ENCODE measurements around the gene EPB41L4B.

Gene EPB41L4B

DNA sequence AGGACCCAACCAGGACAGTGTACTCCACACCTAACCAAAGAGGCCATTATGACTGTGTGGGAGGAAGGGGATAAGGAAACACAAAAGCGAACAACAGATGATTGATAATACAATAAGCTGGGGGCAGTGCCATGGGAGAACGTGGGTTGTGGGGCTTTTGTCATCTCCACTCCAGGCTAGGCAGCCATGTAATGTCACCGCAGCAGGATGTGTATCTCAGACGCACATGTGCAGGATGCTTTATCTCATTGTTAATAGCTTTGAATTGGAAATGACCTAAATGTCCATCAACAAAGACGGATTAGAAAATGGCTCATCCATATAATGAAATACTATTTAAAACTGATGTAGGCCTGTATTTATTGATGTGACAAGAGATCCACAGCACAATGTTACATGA is 51.0 kb downstream of the EPB41L4B start:
- no peak for DNase-seq (ENCODE audit: low read depth)

DNA sequence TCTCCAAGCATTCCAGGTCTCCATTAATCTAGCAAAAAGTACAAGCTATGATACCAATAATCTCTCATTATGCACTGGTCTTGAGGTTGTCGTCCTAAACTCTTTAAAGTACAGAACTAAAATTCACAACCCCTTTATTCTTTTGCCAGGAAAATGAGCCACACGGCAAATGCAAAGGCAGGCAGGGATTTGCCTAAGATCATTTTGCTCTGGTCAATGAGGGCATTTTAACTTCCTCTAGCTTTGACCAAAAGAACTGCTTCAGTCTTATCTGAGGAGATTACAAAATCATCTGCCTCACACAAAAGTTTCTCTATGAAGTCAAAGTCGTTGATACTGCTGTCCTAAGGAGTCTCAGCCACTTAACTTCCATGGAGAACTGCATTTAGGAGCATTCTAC is 51.8 kb downstream of the EPB41L4B start:
- no peak for DNase-seq (ENCODE audit: low read depth)

DNA sequence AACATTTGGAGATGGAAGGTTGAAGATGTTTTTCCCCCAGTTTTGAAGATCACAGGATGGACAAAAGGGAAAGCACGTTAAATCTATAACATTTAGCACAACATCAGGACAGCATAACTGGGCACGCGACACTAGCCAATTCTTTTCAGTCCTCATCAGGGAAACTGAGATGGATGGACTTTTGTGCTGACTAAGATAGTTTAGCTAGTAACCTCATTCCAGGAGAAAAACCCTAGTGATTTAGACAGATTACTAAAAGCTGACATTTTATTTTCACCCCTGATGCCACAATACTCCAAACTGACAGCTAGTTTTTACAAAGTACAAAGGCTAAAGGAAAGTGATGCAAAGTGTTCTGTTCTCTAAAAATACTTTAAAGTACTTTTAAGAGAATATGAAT is 53.3 kb downstream of the EPB41L4B start:
- DNase-seq (ENCODE audit: low read depth) = no peak

- DNase-seq (ENCODE audit: low read depth) = no peak
Measured at GRCh38 chr9:109264877-109265587, 55.8 kb downstream of the EPB41L4B start.

- no peak for DNase-seq (ENCODE audit: low read depth)
Measured at GRCh38 chr9:109263358-109263757, 57.5 kb downstream of the EPB41L4B start.

DNA sequence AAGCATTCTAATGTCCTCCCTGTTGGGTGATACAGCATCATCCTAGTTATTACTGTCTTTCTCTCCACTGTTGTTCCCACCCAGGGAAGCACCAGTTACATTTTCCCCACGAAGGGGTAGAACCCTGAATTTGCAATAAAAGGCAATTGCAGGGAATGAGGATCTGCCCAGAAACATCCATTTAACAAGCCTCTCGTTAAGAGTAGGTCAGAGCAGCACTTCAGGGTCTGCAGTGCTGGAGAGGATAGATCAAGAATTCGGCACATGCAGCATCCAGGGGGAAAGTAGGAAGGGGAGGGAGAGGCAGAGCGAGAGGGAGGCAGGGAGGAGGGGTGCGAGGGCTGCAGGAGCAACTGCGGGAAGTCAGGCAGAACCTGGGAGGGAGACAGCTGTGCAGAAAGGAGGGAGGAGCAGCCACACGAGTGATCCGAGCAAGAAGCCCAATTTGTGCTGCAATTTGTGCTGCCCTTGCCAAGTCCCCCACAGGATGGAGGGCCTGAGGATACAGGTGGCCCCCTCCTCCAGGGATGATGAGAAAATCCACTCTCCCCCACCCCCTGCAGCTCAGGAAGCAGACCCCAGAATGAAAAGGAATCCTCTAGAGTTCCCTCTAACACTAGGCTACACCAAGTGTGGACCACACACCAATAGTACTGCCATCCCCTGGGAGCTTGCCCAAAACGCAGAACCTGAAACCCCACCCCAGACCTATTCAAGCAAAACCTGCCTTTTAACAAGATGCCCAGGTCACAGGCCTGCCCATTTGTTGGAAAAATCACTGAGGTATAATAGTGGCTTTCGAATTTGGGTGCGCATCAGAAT is 62.2 kb downstream of the EPB41L4B start:
- no peak for DNase-seq (ENCODE audit: low read depth)

DNA sequence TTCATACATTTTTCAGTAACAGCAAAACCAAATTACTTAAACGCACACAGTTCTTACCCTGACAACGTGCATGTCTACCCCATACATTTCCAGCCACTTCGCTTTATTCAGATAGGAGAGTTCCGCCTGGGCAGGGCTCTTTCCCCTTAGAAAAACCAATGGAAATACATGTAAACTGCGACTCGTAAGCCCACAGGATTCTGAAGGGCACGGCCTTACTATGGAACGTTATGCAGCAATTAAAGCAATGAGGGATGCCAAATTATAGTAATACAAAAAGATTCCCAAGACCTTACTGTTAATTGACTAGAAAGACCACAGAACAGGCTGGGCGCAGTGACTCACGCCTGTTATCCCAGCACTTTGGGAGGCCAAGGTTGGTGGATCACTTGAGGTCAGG is 64.5 kb downstream of the EPB41L4B start:
- no peak for DNase-seq (ENCODE audit: low read depth)

DNA sequence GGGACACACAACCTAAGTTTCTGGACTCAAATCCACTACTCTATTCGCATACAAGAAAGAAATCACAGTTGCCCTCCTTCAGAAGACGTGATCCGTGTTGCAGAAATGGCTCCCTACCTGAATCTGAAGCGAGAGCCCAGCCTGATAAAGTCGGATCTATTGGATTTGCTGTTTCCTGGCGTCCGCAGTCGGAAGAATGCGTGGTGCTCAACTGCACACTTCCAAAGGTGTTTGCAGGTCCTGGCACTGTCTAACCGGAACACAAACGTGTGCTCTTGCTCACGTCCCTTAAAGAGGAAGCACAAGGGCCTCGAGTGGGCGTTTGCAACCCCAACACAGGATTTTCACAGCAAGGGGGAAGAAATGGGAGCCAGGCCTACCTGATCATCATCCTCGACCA is 65.5 kb downstream of the EPB41L4B start:
- no peak for DNase-seq (ENCODE audit: low read depth)

GRCh38 chr9:109254317-109254716 is 66.5 kb downstream of the EPB41L4B start:
- peak; percentile 43 for DNase-seq (ENCODE audit: low read depth)

DNA sequence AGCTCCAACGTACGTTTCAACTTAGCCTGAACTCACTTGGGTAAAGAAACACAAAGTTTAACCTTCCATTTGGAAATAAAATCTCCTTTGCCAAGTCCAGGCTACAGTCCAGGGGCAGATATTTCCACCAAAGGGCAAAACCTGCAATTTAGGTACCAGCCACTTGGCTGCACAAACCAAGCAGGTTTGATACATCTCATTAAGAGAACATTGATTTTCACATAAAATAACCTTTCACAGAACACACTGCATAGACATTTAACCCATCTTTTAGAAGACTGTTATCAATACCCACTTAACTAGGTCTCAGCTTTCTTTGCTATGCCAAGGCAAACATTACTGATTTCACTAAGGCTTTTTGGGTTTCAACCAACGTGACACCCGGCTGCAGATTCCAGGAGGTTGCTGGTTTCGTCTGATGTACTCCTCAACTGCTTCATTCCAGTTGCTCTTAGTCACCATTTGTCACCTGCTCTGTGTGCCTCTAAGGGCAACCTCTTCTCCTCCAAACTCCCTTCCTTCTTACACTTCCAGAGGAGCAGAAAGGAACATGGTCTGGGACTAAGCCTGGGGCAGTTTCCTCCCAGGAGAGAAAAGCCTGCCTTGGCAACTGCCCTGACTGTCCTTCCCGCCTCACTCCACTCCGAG is 67.1 kb downstream of the EPB41L4B start:
- DNase-seq (ENCODE audit: low read depth) = peak; percentile 51

DNA sequence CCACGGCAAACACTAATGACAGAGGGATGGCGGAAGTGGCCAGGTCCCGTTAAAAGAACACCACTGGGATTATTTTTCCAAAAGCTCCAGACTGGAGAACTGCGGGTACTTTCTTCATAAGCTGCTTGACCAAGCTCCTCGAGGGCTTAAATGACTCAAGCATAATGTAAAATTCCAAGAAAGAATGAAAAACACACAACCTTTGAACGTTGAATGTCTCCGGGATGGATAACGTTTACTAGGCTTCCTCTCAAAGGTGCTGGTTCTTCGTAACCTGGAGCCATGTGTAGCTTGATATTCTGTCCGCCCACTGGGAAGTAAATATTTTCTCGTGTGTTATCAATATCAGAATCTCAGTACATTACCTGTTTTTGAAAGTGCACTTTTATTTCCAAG is 67.6 kb downstream of the EPB41L4B start:
- DNase-seq (ENCODE audit: low read depth) = no peak

GRCh38 chr9:109252291-109252690 is 68.6 kb downstream of the EPB41L4B start:
- no peak for DNase-seq (ENCODE audit: low read depth)

GRCh38 chr9:109251776-109252106 is 69.1 kb downstream of the EPB41L4B start:
- no peak for DNase-seq (ENCODE audit: low read depth)

DNA sequence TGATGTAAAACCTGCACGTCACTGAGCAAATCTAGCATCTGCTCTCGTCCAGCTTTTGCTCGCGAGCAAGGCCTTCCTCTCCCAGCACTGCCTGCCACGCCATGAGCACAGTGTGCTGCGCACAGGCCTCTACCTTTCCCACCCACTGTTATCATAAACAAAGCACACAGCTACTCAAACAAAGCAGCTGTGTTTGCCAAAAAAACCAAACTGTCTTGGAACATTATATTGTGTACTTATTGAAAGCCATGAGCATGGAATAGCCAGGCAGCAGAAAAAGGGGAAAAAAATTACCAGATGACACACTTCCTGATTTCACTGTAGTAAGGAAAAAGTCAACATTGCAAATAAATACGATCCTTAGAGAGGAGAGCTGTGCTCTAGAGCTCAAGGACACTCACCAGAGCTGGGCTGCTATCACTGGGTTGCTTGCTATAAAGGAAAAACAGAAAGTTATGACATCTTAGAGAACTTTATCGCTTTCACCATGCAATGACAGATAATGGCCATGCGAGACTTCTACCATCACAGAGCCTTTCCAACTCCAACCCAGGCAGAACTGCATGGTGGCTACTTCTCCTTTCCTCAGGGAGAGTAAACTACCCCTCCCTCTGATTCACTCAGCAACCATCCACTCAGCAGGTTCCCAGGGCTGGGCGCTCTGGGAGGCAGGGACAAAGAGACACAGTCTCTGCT is 69.6 kb downstream of the EPB41L4B start:
- no peak for DNase-seq (ENCODE audit: low read depth)

DNA sequence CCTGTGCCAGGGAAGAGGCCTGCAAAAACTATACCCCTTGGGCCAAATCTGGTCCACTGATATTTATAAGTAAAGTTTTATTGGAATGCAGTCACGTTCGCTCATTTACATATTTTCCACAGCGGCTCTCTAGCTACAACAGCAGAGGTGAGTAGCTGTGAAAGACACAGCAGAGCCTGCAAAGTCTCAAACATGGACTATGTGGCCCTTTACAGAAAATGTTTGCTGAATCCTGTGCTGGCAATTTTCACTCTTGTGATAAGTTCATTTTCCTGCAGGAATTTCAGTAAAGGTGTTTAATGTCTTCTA is 70.1 kb downstream of the EPB41L4B start:
- DNase-seq (ENCODE audit: low read depth) = no peak

GRCh38 chr9:109250311-109250741 is 70.5 kb downstream of the EPB41L4B start:
- no peak for DNase-seq (ENCODE audit: low read depth)

- no peak for DNase-seq (ENCODE audit: low read depth)
Measured at GRCh38 chr9:109249615-109250014, 71.2 kb downstream of the EPB41L4B start.

- no peak for DNase-seq (ENCODE audit: low read depth)
Measured at GRCh38 chr9:109248133-109248581, 72.7 kb downstream of the EPB41L4B start.

GRCh38 chr9:109247228-109247627 is 73.6 kb downstream of the EPB41L4B start:
- DNase-seq (ENCODE audit: low read depth) = no peak

DNA sequence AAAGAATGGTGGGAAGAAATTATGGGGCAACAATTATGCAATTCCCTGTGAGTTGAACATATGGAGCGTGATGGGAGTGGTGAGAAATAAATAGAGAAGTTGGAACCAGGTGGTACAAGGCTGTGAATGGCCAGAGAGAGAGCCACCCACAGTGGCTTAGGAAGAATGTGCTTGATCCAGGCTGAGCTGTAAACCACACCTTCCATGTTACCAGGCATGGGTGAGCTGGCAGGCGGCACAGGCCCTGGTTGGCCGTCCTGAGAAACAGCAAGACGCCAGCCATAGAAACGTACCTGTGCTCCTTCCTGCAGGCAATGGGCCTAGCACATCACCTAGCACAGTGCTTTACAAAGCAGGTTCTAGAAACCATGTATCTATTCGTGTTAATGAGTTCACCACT is 74.3 kb downstream of the EPB41L4B start:
- no peak for DNase-seq (ENCODE audit: low read depth)

DNA sequence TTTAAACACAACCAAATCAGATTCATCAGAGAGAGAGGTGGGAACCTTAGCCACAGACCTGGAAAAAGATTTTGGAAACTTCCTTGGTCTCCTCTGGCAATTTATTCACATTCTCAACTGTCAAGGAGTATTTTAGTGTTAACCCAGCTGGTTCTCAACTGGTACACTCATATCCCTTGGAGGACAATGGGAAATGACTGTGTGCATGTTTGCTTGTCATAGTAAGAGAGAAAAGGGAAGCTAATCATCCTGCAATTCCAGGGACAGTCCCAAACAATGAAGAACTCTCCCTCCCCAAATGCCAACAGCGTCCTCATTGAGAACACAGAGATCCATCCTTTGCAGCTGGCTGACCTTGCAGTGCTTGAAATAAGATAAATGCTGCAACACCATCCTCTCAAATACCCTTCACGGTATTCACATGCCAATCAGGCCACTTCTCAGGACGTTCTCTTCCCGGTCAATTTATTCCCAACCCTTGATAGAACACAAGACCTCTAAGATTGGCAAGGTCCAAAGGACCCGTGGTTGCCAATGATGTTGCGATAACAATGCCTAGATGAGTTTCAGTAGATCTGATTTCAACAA is 75.5 kb downstream of the EPB41L4B start:
- DNase-seq (ENCODE audit: low read depth) = no peak

Measured in stromal cell of bone marrow (primary cell).